Cardiac fibroblast (primary cell): ENCODE results near the gene ESYT1.

Experiments
- DNase-seq, 2 donors: peaks; one replicate each; pipeline versions ENCODE4 v3.0.0 to v3.0.0-alpha.2; 2010; ENCODE audit warnings: low read depth in 2 of 2
- H3K4me3 ChIP-seq, 2 donors: replicated peaks in 1 of 2; 1 replicate in 1 of 2; 2 replicates in 1 of 2; pipeline ENCODE4 v1.5.1; 2011; ENCODE audit warnings: low read depth in 2 of 2, low read length in 2 of 2, mild to moderate bottlenecking in 2 of 2, moderate library complexity in 1 of 2
- TF ChIP-seq, protein P1 (sequence below): IDR thresholded peaks from one replicate; pipeline ENCODE4 v1.5.1; 2011; ENCODE audit warnings: low read depth, mild to moderate bottlenecking, low read length, inconsistent platforms

Gene ESYT1

GRCh38 chr12:56165369-56165768 lies 37.3 kb downstream of the ESYT1 start:
- no peak overlapping the region for H3K4me3 ChIP-seq
- TF ChIP-seq, protein P1, sequence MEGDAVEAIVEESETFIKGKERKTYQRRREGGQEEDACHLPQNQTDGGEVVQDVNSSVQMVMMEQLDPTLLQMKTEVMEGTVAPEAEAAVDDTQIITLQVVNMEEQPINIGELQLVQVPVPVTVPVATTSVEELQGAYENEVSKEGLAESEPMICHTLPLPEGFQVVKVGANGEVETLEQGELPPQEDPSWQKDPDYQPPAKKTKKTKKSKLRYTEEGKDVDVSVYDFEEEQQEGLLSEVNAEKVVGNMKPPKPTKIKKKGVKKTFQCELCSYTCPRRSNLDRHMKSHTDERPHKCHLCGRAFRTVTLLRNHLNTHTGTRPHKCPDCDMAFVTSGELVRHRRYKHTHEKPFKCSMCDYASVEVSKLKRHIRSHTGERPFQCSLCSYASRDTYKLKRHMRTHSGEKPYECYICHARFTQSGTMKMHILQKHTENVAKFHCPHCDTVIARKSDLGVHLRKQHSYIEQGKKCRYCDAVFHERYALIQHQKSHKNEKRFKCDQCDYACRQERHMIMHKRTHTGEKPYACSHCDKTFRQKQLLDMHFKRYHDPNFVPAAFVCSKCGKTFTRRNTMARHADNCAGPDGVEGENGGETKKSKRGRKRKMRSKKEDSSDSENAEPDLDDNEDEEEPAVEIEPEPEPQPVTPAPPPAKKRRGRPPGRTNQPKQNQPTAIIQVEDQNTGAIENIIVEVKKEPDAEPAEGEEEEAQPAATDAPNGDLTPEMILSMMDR, result no peak
- DNase-seq, result peak in 1 of 2 donors; percentile 25

DNA sequence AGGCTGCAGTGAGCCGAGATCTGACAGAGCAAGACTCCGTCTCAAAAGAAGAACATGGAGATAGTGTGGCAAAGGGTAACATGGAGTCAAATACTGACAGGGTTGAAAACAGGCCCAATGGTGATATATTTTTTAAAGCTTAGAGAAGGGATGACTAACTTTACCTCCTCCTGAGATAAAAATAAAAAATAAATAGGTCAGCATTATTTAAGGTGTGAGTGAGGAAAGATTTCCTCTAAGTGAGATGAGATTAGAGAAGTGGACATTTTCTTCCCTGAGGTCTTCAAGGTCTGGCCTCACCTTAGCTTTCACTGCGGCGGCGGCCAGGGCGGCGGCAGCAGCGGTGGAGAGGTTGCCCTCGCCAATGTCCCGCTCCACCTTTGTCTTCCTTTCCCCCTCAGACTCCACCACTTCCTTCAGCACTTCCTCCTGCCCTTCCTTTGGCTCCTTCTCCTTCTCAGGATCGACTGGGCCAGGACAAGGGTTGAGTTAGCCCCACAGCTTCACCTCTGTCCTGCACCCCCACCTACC lies 41.2 kb downstream of the ESYT1 start:
- H3K4me3 ChIP-seq, result no peak overlapping the region
- TF ChIP-seq, protein P1, result no peak
- no peak for DNase-seq

DNA sequence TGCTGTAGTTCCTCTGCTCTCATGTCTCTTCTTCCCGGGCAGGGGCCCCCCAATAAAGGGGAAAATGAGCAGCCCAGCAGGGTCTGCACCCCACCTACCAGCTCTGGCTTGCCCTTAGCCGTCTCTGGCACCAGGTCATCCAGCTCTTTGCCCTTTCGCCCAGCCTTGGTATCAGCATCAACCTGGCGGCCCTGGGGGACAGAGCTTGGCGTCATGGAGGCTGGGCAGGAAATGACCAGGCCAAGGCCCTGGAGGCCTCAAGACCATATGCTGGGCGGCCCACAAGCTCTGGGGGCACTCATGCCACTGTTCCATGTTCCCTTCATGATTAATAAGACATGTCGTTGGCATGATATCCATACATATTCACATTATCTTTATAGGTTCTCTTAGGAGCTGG lies 44.8 kb downstream of the ESYT1 start:
- H3K4me3 ChIP-seq, result no peak overlapping the region
- TF ChIP-seq, protein P1, result no peak
- DNase-seq, result no peak

DNA sequence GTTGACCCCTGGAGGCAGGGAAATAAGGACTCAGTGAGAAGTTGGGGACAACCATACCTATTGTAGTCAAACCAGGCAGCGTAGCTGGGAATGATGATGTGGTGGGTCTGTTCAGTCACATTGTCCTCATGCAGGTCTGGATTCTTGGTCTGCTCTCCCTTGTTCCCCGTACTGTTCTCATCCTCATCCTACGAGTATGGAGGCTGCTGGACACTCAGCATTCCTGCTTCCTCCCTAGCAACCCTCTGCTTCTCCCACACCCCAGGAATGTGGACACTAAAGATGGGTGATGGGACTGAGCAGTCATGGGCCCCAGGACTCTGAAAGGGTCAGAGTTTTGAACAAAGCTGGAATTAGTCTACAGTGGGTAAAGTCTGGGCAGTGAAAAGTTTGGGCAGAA lies 50.3 kb downstream of the ESYT1 start:
- no peak overlapping the region for H3K4me3 ChIP-seq
- TF ChIP-seq, protein P1, result no peak
- DNase-seq, result no peak

DNA sequence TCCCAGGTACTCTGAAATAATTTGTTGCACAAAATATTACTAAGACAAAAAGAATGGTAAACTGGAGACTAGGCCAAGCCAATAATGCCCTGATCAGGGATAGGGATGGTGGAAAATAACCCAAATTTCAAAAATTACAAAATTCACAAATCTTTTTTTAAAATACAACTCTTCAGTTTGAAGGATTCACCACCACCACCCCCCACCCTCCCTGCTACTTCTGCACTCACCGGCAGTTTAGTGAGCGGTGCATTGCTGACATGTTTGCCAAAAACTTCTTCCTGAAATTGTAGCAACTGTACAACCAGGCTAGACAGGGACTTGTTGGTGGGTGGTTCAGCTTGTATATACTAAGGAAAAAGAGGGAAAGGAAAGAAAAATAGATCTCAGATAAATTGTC lies 58.9 kb downstream of the ESYT1 start:
- TF ChIP-seq, protein P1, result no peak
- H3K4me3 ChIP-seq, result no peak overlapping the region
- no peak for DNase-seq

GRCh38 chr12:56188131-56188777 lies 60.2 kb downstream of the ESYT1 start:
- TF ChIP-seq, protein P1, result no peak
- DNase-seq, result no peak
- peak overlapping the region; percentile 78 to 88 for H3K4me3 ChIP-seq

DNA sequence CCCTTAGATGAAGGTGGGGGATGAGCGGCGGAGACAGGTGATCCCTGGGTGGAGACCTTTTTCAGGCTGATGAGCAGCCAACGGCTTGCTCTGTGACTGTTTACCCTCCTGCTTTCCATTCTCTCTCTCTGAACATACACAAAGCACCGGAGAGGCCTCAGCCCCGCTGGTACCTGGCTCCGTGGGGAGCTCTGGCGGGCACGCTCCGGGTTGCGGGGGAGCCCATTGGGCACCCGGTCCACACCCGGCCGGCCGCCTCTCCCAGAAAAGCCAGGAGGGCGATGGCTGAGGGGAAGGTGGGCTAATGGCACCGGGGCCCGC lies 60.7 kb downstream of the ESYT1 start:
- DNase-seq, result no peak
- peak overlapping the region; percentile 78 to 88 for H3K4me3 ChIP-seq
- TF ChIP-seq, protein P1, result no peak
